Activated CD4-positive, alpha-beta T cell treated with anti-CD3 and anti-CD28 coated beads for 24 hours (primary cell): ENCODE data around the gene KLHL2.

Experiments used
- DNase-seq, 2 donors: peaks; one replicate each; pipeline ENCODE4 v3.0.0-alpha.2; 2020; ENCODE audit warnings: low read depth in 2 of 2

The KLHL2 gene

DNA sequence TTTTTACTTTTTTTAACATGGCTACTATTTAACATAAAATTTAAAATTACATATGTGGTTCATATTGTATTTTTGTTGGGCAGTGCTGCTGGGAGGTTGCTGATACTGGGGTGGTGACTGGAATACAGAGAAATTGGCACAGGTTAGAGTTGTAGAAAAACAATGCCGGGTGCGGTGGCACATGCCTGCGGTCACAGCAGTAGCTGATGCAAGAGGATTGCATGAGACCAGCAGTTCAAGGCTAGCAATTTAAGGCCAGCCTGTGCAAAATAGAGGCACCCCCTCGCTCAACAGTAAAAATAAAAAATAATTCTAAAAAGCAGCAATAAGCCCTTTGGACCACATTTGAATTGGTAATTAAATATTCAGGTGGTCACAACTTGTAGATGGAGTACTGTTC, 159.7 kb downstream of the KLHL2 start:
- DNase-seq, result no peak

- DNase-seq, result no peak
Observed at GRCh38 chr4:165368114-165368513, 160.8 kb downstream of the KLHL2 start.

DNA sequence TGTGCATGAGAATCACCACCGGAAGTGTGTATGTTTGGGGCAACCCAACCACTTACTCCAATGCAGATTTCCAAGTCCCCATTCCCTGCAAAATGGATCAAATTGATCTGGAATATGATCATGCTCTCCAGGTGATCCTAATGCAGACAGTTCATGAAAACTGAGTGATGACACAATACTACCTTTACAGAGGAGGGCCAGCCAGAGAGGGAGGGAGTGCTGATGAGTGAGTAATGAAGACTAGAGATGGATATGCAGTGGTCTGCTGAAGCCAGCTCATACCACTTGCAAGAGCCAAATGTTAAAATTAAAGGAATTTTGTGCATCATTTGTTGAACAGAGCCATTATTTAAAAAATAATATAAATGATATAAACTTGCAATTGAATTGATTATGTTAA, 161.2 kb downstream of the KLHL2 start:
- no peak for DNase-seq

DNA sequence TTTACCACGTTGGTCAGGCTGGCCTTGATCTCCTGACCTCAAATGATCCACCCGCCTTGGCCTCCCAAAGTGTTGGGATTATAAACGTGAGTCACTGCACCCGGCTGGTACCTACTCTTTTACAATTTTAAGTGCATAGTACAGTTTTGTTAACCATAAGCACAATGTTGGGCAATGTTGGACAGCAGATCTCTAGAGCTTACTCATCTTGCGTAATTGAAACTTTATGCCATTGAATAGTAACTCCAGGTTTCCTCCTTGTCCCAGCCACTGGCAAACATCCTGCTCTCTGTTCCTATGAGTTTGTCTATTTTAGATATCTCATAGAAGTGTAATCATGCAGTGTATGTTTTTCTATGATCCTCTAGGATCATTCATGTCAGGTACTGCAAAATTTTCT, 162.2 kb downstream of the KLHL2 start:
- DNase-seq, result no peak

DNA sequence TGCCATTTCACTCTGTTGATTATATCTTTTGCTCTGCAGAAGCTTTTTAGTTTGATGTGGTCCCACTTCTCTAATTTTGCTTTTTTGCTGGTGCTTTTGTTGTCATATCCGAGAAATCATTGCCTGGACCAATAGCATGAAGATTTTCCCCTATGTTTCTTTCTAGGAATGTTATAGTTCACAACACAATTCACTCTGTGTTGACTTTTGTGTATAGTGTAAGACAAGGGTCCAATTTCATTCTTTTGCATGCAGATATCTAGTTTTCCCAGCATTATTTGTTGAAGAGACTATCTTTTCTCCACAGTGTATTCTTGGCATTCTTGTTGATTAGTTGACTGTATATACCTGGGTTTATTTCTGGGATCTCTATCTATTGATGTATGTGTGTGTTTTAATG, 163.2 kb downstream of the KLHL2 start:
- DNase-seq, result no peak
